MV-4-11 (cell line): ENCODE data around the gene PAGE1.
"Not testable (repeated sequence)": the region's sequence is repeated elsewhere in the genome, so short reads cannot be mapped to it uniquely, and the experiment has no call there.

Source experiments
- DNase-seq: peaks from one replicate; lab custom pipeline; 2025; lab: John Stamatoyannopoulos, UW

The PAGE1 gene

DNA sequence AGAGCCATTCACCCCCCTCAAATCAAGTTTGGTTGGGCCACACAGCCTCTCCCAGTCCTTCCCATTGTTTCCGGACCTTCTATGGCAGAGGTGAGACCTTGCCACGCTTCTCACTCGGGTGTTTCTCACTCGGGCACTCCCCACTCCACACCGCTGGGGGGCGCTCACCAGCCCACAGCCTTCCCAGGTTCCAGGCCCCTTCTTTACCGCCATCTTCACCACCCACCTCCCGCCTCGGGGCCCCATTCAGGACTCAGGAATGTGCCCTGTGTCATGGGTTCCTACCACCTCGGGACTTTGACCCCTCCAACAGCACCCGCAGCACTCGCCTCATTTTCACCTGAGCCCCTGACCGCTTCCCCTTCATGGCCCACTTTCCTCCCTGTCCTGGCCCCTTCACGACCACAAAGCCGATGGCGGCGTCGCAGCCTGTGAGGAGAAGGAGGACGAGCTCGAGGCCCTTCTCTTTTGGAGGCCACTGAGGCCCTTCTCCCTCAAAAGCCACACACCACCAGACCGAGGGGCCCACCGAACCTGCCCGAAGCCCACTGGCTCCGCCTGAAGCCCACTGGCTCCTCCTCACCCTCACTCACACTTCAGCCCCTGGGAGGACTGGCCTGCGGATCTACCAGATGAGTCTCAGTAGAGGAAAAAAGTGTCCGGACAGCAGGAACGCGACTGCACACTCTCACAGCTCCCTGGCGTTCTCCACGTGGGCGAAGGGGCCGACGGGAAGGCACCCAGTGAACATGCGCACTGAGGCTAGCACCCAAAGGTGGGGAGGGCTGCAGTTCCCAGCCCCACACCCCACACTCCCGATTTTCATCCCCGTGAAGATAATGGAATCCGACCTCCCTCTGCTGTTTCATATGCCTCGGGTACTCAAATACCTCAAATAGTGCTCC is at the start of gene PAGE1:
Gene PAGE1, minus strand, starts transcription at position 709 of the 905 bp plus-strand sequence. CDS start 1,214 bp downstream, outside the sequence.
- no peak for DNase-seq

- not testable (repeated sequence) for DNase-seq
These were observed 45.7 kb upstream of the PAGE1 start for GRCh38 chrX:49741501-49741900.

- no peak for DNase-seq
These were observed 32.1 kb upstream of the PAGE1 start for GRCh38 chrX:49727847-49728246.

GRCh38 chrX:49726966-49727365 is 31.2 kb upstream of the PAGE1 start:
- DNase-seq, result no peak

DNA sequence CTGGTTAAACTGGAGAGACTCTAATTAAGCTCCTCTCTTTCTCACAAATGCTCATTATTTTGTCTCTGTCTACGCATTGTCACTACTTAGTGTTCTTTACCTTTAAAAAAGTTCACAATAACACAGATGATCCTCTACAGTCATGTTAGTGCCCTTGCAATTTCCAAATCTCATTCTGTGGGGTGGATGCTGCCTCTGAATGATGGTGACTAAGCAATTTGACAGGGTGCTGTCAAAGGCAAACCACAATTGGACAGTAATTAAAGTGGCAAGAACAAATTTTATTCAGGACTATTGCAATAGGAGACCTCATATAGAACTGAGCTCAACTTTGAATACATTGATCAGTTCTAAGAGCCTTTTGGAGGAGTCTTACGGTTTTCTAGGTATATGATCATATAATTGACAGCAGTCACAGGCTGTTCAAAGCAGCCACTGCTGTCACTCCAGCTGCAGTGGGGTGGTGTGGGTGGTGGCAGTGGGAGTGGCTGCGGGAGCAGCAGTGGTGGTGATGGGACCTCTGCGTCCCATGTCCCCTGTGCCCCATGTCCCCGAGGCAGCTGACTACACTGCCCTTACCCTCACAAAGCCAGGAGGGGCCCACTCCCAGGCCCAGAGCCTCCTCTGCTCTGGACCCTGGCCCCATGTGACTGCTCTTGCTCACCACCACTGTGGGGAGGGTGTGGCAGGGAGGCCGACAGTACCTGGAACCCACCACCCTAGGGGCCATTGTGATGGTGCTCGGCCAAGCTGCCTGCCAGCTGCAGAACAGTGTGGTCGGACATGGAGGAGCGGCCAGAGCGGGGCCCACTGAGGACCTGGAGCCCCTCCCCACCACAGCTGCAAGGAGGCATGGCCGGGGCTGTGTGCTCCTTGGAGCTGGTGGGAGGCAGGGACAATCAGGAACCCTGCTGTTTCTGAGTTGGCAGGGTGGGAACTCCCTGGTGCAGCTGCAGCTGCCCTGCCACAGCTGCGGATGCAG is 30.4 kb upstream of the PAGE1 start:
- DNase-seq, result no peak

GRCh38 chrX:49725401-49725800 is 29.6 kb upstream of the PAGE1 start:
- no peak for DNase-seq

DNA sequence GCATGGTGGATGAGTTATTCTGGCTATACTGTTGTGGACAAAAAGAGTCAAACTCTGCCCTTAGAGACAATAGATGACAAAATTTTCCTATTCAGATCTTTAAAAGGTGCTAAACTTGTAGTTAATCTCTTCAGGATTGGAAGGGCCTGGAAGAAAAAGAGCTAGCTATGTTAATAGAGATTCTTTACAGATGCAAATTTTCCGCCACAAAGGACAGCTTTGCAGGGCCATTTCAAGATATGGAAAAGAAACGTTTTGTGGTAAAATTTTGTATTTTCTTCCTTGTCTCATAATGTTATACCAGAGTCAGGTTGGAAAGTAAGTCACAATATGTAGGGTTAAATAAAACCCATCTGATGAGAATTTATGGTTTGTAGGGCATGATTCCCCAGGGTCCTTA is 24.3 kb upstream of the PAGE1 start:
- DNase-seq, result not testable (repeated sequence)

DNA sequence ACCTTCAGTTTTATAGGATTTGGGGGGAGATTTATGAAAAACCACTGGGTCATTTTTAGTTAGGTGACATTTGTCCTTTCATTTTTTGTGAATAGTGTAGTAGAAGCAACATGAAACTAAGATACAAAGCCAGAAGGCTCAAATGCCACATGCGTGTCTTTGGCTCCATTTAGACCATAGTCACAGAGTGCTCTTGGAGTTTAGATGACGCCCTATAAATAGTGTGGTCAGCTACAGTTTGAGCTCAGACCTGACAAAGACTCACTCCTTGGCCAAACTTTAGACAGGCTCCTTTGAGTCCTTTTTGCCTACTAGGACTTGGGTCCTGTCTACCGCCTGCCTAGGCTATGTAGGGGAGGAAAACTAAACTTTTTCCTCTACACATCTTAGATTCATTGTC is 16.8 kb upstream of the PAGE1 start:
- no peak for DNase-seq

- DNase-seq, result no peak
These were observed 15.0 kb upstream of the PAGE1 start for GRCh38 chrX:49710744-49711319.

DNA sequence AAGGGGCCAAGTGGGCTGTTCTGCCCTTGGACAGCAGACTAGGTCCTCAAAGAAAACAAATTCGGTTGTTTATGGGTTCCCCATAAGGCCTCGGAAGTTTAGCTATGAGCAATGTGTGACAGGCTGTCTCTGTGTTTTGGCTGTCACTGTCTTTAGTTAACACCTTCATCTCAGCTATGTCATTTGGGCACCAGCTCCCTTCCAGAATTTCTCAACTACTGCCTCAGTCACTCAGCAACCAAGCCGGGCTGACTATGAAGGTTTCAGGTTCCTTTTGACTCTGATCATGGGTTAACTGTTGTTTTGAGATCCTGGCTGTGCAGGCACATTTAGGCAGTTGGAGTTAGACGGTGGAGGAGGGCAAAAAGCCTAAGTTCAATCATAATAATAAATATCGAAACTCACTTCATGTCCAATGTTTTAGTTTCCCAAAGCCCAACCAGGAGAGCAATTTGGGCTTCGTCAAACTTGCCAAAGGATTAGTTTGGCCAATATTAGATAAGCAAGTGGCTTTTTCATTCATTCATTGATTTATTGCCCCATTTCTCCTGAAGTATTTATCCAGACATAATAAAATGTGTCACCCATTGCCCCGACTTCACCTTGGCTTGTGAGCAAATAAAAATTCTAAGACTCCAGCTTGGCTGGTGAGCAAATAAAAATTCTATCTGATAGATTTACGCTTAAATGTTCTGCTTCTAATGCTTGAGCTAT is 9.1 kb upstream of the PAGE1 start:
- DNase-seq, result no peak

- no peak for DNase-seq
These were observed 6.1 kb upstream of the PAGE1 start for GRCh38 chrX:49701933-49702332.

DNA sequence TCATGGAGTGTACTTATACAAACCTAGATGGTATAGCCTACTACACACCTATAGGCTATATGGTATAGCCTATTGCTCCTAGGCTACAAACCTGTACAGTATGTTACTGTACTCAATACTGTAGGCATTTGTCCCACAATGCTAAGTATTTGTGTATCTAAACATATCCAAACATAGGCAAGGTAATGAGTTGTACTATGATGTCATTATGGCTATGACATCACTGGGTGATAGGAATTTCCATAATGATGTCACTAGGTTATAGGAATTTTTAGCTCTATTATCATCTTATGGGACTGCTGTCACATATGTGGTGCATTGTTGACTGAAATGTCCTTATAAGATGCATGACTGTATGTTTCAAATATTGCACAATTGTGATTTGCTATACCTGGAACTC is 5.5 kb upstream of the PAGE1 start:
- DNase-seq, result no peak

DNA sequence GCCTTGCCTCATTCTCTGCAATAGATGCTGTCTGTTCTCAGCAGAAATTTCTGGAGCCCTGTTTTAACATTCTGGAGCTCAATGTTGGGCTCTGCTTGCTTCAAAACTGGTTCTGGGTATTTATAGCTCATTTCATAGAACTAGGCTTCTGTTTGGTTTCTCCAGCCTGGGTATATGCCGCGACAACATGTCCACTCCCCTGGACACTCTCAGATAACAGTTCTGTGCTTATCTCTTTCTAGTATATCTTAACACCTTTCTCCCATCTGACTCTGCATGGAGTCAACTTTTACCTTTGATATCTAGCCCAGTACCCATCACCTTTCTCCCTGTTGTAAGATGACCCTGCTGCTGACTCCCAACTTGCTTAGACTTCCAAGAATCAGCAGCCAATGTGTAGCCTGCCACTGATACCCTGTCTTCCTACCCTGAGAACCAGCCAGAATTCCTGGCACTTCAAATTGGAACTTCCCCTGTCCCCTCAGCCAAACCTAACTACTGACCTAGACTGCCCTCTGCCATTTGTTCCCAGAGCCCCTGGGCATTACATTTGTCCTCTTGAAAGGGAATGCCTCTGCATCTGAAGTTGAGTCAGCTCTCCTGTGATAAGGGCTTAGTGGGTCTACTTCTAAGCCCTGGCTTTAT is 20.6 kb downstream of the PAGE1 start:
- no peak for DNase-seq

GRCh38 chrX:49673394-49673793 is 22.4 kb downstream of the PAGE1 start:
- DNase-seq, result no peak

DNA sequence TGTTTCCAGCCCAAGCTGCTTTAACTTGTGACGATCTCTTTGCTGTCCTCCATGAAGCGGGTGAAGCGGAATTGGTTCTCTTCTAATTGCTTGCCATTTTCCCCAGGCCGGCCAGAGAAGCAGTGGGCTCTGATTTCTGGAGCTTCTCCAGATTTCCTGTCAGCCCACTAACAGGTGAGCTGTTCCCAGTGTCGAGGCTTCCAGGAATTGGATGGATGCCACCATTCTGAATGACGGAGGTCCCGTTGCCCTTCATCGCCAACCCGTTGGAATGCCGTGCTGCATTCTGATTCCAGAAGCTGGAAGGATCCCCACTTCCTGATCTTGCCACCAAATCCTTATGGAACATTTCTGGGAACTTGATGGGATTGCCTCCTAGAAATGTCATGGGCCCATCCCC is 31.0 kb downstream of the PAGE1 start:
- no peak for DNase-seq

- no peak for DNase-seq
These were observed 33.9 kb downstream of the PAGE1 start for GRCh38 chrX:49661881-49662280.

- DNase-seq, result no peak
These were observed 36.0 kb downstream of the PAGE1 start for GRCh38 chrX:49659771-49660170.

DNA sequence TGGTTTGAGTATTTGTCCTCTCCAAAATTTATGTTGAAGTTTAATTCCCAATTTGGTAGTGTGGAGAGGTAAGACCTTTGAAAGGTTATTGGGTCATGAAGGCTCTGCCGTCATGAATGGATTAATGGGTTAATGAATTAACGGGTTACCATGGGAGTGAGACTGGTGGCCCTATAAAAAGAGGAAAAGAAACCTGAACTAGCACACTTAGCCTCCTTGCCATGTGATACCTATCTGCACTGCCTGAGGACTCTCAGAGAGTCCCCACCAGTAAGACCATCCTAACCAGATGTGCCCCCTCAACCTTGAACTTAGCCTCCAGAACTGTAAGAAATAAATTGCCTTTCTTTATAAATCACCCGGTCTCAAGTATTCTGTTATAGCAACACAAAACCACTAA is 39.3 kb downstream of the PAGE1 start:
- DNase-seq, result no peak

GRCh38 chrX:49644991-49645637 is 50.7 kb downstream of the PAGE1 start:
- no peak for DNase-seq
